Measurements from ENCODE around the gene PALM. TPM values are rescaled to one million over a fixed set of nuclear protein-coding genes. Genes with fewer than 3 reads are reported as not detected.

Gene PALM
- total and polyA plus RNA-seq, 9 of the 15 experiments (the other 6 are each of a cell fraction or from before 2014, with no cell fraction given), result 0.04 to 6.6 (median 1.7) TPM

GRCh38 chr19:796692-797527 lies 88.2 kb downstream of the PALM start, which contains the start of gene PTBP1 (continued):
- TF ChIP-seq, protein P1, sequence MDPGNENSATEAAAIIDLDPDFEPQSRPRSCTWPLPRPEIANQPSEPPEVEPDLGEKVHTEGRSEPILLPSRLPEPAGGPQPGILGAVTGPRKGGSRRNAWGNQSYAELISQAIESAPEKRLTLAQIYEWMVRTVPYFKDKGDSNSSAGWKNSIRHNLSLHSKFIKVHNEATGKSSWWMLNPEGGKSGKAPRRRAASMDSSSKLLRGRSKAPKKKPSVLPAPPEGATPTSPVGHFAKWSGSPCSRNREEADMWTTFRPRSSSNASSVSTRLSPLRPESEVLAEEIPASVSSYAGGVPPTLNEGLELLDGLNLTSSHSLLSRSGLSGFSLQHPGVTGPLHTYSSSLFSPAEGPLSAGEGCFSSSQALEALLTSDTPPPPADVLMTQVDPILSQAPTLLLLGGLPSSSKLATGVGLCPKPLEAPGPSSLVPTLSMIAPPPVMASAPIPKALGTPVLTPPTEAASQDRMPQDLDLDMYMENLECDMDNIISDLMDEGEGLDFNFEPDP (CRISPR knock-in tag; IDR thresholded peaks at IDR 0.05), result no peak
- TF ChIP-seq, protein P2, sequence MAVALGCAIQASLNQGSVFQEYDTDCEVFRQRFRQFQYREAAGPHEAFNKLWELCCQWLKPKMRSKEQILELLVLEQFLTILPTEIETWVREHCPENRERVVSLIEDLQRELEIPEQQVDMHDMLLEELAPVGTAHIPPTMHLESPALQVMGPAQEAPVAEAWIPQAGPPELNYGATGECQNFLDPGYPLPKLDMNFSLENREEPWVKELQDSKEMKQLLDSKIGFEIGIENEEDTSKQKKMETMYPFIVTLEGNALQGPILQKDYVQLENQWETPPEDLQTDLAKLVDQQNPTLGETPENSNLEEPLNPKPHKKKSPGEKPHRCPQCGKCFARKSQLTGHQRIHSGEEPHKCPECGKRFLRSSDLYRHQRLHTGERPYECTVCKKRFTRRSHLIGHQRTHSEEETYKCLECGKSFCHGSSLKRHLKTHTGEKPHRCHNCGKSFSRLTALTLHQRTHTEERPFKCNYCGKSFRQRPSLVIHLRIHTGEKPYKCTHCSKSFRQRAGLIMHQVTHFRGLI (CRISPR knock-in tag; IDR thresholded peaks at IDR 0.05), result no peak
- TF ChIP-seq GTF2B (IDR thresholded peaks at IDR 0.05; ENCODE audit: extremely low read depth, insufficient read length) (peak; percentile 29), ZNF347 (CRISPR knock-in tag; IDR thresholded peaks at IDR 0.05; ENCODE audit: low read depth) (no peak), ZNF217 (CRISPR knock-in tag; IDR thresholded peaks at IDR 0.05) (no peak), DPF2 (IDR thresholded peaks at IDR 0.05) (peak; percentile 39; the same call in 1 of the 2 replicates), FOXP1 (CRISPR knock-in tag; IDR thresholded peaks at IDR 0.05) (0 out of 2 replicates have a peak, but pooled peaks have one; percentile 49), TEAD1 (CRISPR knock-in tag; IDR thresholded peaks at IDR 0.05) (peak; percentile 40 to 83; a peak in 1 of 4 replicates), PURB (CRISPR knock-in tag; IDR thresholded peaks at IDR 0.05; ENCODE audit: low read depth) (no peak), XRCC3 (IDR thresholded peaks at IDR 0.05) (no peak), MTF1 (CRISPR knock-in tag; IDR thresholded peaks at IDR 0.05; ENCODE audit: borderline replicate concordance) (no peak), HMG20B (CRISPR knock-in tag; IDR thresholded peaks at IDR 0.05) (no peak), NCOR1 (IDR thresholded peaks at IDR 0.05) (no peak; the same call in 1 of the 2 replicates), ZFX (CRISPR knock-in tag; IDR thresholded peaks at IDR 0.05) (peak; percentile 92), FOXJ2 (tag; IDR thresholded peaks at IDR 0.05) (0 out of 2 replicates have a peak, but pooled peaks have one; percentile 42), POLR2H (tag; IDR thresholded peaks at IDR 0.05; ENCODE audit: low read depth) (peak; percentile 94), EP400 (IDR thresholded peaks at IDR 0.05) (peak; percentile 100)
- TF ChIP-seq, protein P3, sequence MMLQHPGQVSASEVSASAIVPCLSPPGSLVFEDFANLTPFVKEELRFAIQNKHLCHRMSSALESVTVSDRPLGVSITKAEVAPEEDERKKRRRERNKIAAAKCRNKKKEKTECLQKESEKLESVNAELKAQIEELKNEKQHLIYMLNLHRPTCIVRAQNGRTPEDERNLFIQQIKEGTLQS (IDR thresholded peaks at IDR 0.05), result peak; percentile 59; the same call in 1 of the 2 replicates
- TF ChIP-seq, protein P3 (CRISPR knock-in tag; conservative IDR thresholded peaks at IDR 0.05), result peak; percentile 82; the same call in 1 of the 2 replicates
- TF ChIP-seq, protein P4, sequence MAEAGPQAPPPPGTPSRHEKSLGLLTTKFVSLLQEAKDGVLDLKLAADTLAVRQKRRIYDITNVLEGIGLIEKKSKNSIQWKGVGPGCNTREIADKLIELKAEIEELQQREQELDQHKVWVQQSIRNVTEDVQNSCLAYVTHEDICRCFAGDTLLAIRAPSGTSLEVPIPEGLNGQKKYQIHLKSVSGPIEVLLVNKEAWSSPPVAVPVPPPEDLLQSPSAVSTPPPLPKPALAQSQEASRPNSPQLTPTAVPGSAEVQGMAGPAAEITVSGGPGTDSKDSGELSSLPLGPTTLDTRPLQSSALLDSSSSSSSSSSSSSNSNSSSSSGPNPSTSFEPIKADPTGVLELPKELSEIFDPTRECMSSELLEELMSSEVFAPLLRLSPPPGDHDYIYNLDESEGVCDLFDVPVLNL (CRISPR knock-in tag; IDR thresholded peaks at IDR 0.05; ENCODE audit: low read depth), result peak; percentile 93

Data from K562 (cell line).